GM18507 (cell line): ENCODE measurements around the gene TMEM183A.

Source experiments
- DNase-seq: peaks from one replicate; pipeline ENCODE4 v3.0.0; 2011; ENCODE audit warnings: low read depth; ENCODE audit not compliant: insufficient read length; ENCODE audit errors: extremely low spot score
- FAIRE-seq: peaks from 2 replicates; lab custom pipeline; 2011; peaks lifted over from hg19 to GRCh38; lab: Jason Lieb, UNC

TMEM183A gene

GRCh38 chr1:203041351-203041932, 34.3 kb downstream of the TMEM183A start:
- no peak for FAIRE-seq

GRCh38 chr1:203043830-203044545, 36.8 kb downstream of the TMEM183A start:
- DNase-seq, result no peak
- no peak for FAIRE-seq

More at GRCh38 chr1:203041351-203041932, 34.3 kb downstream of the TMEM183A start:
- no peak for DNase-seq

GRCh38 chr1:203044546-203045250, 37.5 kb downstream of the TMEM183A start:
- FAIRE-seq (no peak), DNase-seq (no peak)

GRCh38 chr1:203045336-203045735, 38.2 kb downstream of the TMEM183A start:
- no peak for FAIRE-seq

GRCh38 chr1:203045821-203046594, 38.8 kb downstream of the TMEM183A start:
- FAIRE-seq, result no peak
- no peak for DNase-seq

More at GRCh38 chr1:203045336-203045735, 38.2 kb downstream of the TMEM183A start:
- no peak for DNase-seq

- DNase-seq (no peak), FAIRE-seq (no peak)
These were observed 39.9 kb downstream of the TMEM183A start for GRCh38 chr1:203046984-203047630.

- FAIRE-seq (no peak), DNase-seq (no peak)
These were observed 40.9 kb downstream of the TMEM183A start for GRCh38 chr1:203048086-203048485.

- DNase-seq (no peak), FAIRE-seq (no peak)
These were observed 41.4 kb downstream of the TMEM183A start for GRCh38 chr1:203048555-203049051.

- FAIRE-seq (no peak), DNase-seq (no peak)
These were observed 41.9 kb downstream of the TMEM183A start for GRCh38 chr1:203049077-203049476.

GRCh38 chr1:203049576-203050180, 42.5 kb downstream of the TMEM183A start:
- FAIRE-seq (no peak), DNase-seq (no peak)

DNA sequence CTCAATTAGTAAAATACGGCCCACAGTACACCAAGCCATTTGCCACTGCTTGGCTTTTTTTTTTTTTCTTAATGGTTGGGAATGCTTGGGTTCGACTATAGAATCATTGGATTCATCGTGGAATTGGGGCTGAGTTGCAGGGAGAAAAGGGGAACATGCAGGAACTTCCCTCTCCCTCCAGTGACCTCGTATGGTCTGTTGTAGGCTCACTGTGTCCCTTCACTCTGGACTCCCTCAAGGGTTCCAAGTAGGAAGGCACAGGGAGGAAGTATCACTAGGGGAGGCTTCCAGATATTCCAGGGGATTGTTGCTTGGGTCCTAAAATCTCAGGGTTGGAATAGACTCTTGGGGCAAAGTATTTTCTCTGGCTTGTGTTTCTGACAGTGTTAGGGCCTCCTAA, 43.7 kb downstream of the TMEM183A start:
- DNase-seq (no peak), FAIRE-seq (no peak)

- DNase-seq (no peak), FAIRE-seq (no peak)
These were observed 44.7 kb downstream of the TMEM183A start for GRCh38 chr1:203051841-203052324.

- DNase-seq, result no peak
- FAIRE-seq, result no peak
These were observed 45.4 kb downstream of the TMEM183A start for GRCh38 chr1:203052601-203053000.

- DNase-seq, result no peak
- no peak for FAIRE-seq
These were observed 47.0 kb downstream of the TMEM183A start for GRCh38 chr1:203054184-203054583.

DNA sequence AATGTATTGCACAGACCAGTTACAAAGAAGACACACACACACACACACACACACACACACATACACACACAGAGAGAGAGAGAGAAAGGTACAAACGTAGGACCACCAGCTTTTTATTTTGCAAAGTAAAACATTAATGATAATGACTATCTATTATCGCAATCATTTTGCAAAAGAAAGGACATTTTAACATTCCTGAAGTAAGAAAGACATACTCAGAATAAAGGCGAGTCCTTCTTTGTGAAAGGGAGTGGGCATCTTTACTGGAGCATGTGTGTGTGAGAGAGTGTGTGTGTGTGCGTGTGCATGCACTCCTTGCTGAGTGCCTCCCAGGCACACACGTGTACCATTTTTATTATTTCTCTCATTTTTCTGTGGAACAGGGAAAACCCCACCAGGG, 47.5 kb downstream of the TMEM183A start:
- FAIRE-seq (no peak), DNase-seq (no peak)

DNA sequence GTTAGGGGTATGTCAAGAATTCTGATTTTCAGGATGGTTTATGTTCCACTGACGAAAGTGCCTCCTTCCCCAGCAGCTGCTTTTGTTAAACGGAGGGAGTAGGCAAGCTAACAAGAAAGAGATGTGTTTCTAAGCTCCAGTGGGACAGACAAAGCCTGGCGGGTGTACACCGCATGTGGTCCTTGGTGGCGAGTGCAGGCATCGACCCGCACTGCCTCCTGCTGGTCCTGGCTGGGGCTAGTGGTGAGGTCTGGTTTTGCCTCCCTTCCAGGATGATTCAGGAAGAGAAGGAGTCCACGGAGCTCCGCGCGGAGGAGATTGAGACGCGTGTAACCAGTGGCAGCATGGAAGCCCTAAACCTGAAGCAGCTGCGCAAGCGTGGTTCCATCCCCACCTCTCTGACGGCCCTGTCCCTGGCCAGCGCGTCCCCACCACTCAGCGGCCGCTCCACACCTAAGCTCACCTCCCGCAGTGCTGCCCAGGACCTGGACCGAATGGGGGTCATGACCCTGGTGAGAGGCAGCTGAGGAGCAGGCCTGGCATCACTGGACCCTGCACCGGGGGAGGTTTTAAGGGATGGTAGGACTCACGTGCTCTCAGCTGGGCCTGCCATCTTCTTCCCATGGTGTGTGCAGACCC, 48.1 kb downstream of the TMEM183A start:
- no peak for FAIRE-seq
- no peak for DNase-seq

DNA sequence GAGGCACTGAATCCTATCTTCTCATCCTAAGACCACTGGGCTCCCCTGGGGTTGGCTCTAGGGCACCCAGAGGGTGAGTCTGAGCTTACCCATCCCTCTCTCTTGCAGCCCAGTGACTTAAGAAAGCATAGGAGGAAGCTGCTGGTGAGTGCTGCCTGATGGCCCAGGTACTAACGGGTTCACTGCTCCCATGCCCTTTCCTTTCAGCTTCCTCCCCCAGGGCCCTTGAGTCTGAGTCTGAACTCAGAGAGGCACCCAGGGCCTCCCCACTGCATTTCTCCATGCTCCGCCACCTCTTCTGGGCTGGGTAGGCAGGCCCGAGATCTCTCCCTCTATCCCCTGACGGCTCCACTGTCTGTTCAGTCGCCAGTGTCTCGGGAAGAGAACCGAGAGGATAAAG, 48.8 kb downstream of the TMEM183A start:
- no peak for FAIRE-seq

GRCh38 chr1:203056516-203056915, 49.3 kb downstream of the TMEM183A start:
- FAIRE-seq (no peak), DNase-seq (no peak)

More for the DNA sequence above, 48.8 kb downstream of the TMEM183A start:
- DNase-seq, result no peak
